HCT116 (cell line): ENCODE results near the gene COA8. TPM values are rescaled to one million over a fixed set of nuclear protein-coding genes. Genes with fewer than 3 reads are reported as not detected.
A peak's percentile ranks its signal among the peaks of the same experiment; 100 is the strongest.

Source experiments
- ATAC-seq: fragments of 200-7000 bp; cut with Tn5 transposase; 2 replicates; pipeline ENCODE4 v1.9.1; 2020; ENCODE audit warnings: mild to moderate bottlenecking, moderate library complexity
- BruUV-seq: library from RNA; stranded (reverse); fragments of 400-500 nt; replicated peaks from 2 replicates; lab custom pipeline; 2021; lab: Mats Ljungman, UMichigan
- CTCF ChIA-PET: fragments of 300-600 bp; sonication (Branson Sonifier 250); formaldehyde crosslinking; loops from one replicate; lab custom pipeline; 2021; ENCODE audit warnings: antibody characterized with exemption; lab: Charles Lee
- POLR2A ChIA-PET: fragments of 300-600, 350-600 bp; sonication (Branson Sonifier 250); formaldehyde crosslinking; loops from one replicate; lab custom pipeline; 2021; ENCODE audit warnings: antibody characterized with exemption; lab: Charles Lee
- RAD21 ChIA-PET, 2 experiments: fragments of 300-600 bp; sonication (Branson Sonifier 250); formaldehyde crosslinking; loops; one replicate each; lab custom pipeline; 2023; ENCODE audit warnings: low total read pairs in 2 of 2; ENCODE audit not compliant: uncharacterized antibody in 2 of 2, unreplicated experiment in 2 of 2, low non-redundant PET in 1 of 2; lab: Charles Lee
- DNase-seq: peaks from one replicate; pipeline ENCODE4 v3.0.0-alpha.2; 2010; ENCODE audit warnings: low read depth, low spot score
- H2AFZ ChIP-seq: fragments of 200-600 bp; shearing (Covaris generic), sonication (generic); 2 replicates; pipeline ENCODE4 v1.6.1; 2017; ENCODE audit warnings: low read depth, mixed run types, mixed read lengths, antibody characterized with exemption, low read length; ENCODE audit not compliant: poor library complexity, severe bottlenecking
- H3K27ac ChIP-seq: 2 replicates; pipeline ENCODE4 v1.5.1; 2012; ENCODE audit warnings: low read depth, low read length
- H3K27me3 ChIP-seq: fragments of 200-600 bp; sonication (generic); 2 replicates; pipeline ENCODE4 v1.6.1; 2016; ENCODE audit warnings: mixed run types, low read length, mixed read lengths; ENCODE audit not compliant: insufficient read depth
- H3K36me3 ChIP-seq, 2 experiments: fragments of 200-500 bp in 1 of 2; fragments of 200-600 bp in 1 of 2; sonication (Bioruptor generic) in 1 of 2; sonication (generic) in 1 of 2; 2 replicates each; pipeline versions ENCODE4 v1.5.1 to v1.6.1; 2014 to 2016; ENCODE audit warnings: low read length in 2 of 2, inconsistent platforms in 1 of 2, mixed read lengths in 1 of 2, mixed run types in 1 of 2; ENCODE audit not compliant: insufficient read depth in 2 of 2, control insufficient read depth in 1 of 2
- H3K4me1 ChIP-seq, 2 experiments: fragments of 200-600 bp in 1 of 2; sonication (generic) in 1 of 2; 2 replicates each; pipeline versions ENCODE4 v1.5.1 to v1.6.1; 2012 to 2017; ENCODE audit warnings: low read length in 2 of 2, inconsistent platforms in 1 of 2, mild to moderate bottlenecking in 1 of 2, mixed read lengths in 1 of 2, mixed run types in 1 of 2, moderate library complexity in 1 of 2; ENCODE audit not compliant: insufficient read depth in 2 of 2, control insufficient read depth in 1 of 2
- H3K4me2 ChIP-seq: fragments of 200-600 bp; sonication (generic); 2 replicates; pipeline ENCODE4 v1.6.1; 2017; ENCODE audit warnings: mixed run types, low read length, mixed read lengths
- H3K4me3 ChIP-seq, 2 experiments: fragments of 200-600 bp in 1 of 2; sonication (generic) in 1 of 2; replicated peaks in 1 of 2; 2 replicates each; pipeline ENCODE4 v1.5.1; 2011 to 2016; ENCODE audit warnings: low read length in 2 of 2, control low read depth in 1 of 2, low read depth in 1 of 2, mild to moderate bottlenecking in 1 of 2, mixed read lengths in 1 of 2, mixed run types in 1 of 2
- H3K79me2 ChIP-seq: fragments of 200-600 bp; sonication (generic); 2 replicates; pipeline ENCODE4 v1.6.1; 2017; ENCODE audit warnings: mild to moderate bottlenecking, mixed run types, low read length, moderate library complexity, mixed read lengths; ENCODE audit not compliant: insufficient read depth
- H3K9ac ChIP-seq: fragments of 200-600 bp; sonication (generic); 2 replicates; pipeline ENCODE4 v1.6.1; 2016; ENCODE audit warnings: low read length, mixed read lengths
- H3K9me2 ChIP-seq: fragments of 200-600 bp; sonication (generic), shearing (Covaris generic); 2 replicates; pipeline ENCODE4 v1.6.1; 2017; ENCODE audit warnings: mixed run types, mild to moderate bottlenecking, moderate library complexity; ENCODE audit not compliant: insufficient read depth
- H3K9me3 ChIP-seq, 2 experiments: fragments of 200-500 bp in 1 of 2; fragments of 200-600 bp in 1 of 2; sonication (Bioruptor generic) in 1 of 2; sonication (generic) in 1 of 2; 2 replicates each; pipeline ENCODE4 v1.6.1; 2014 to 2017; ENCODE audit warnings: low read length in 2 of 2, mixed read lengths in 2 of 2, inconsistent platforms in 1 of 2, low read depth in 1 of 2, mild to moderate bottlenecking in 1 of 2, mixed run types in 1 of 2, moderate library complexity in 1 of 2; ENCODE audit not compliant: control insufficient read depth in 1 of 2, insufficient read depth in 1 of 2
- H4K20me1 ChIP-seq: fragments of 200-600 bp; sonication (generic), shearing (Covaris generic); 2 replicates; pipeline ENCODE4 v1.6.1; 2017; ENCODE audit warnings: mixed run types, mild to moderate bottlenecking, moderate library complexity; ENCODE audit not compliant: insufficient read depth
- CBX3 ChIP-seq: IDR thresholded peaks from 2 replicates; pipeline ENCODE4 v1.6.1; 2012; ENCODE audit warnings: low read depth
- CEBPB ChIP-seq: IDR thresholded peaks from 2 replicates; pipeline ENCODE4 v1.6.1; 2012; ENCODE audit warnings: low read depth
- EGR1 ChIP-seq: IDR thresholded peaks from 2 replicates; pipeline ENCODE4 v1.6.1; 2012; ENCODE audit warnings: low read depth
- ELF1 ChIP-seq: IDR thresholded peaks from 2 replicates; pipeline ENCODE4 v1.6.1; 2012; ENCODE audit warnings: low read depth, borderline replicate concordance
- EZH2 ChIP-seq: fragments of 200-600 bp; sonication (generic); IDR thresholded peaks from 2 replicates; pipeline ENCODE4 v1.6.1; 2017; ENCODE audit warnings: antibody characterized with exemption, mixed run types
- EZH2phosphoT487 ChIP-seq: fragments of 200-600 bp; IDR thresholded peaks from 2 replicates; pipeline ENCODE4 v1.6.1; 2018; ENCODE audit warnings: antibody characterized with exemption, borderline replicate concordance
- FOSL1 ChIP-seq: IDR thresholded peaks from 2 replicates; pipeline ENCODE4 v1.6.1; 2012; ENCODE audit warnings: low read depth
- JUND ChIP-seq: IDR thresholded peaks from 2 replicates; pipeline ENCODE4 v1.6.1; 2012
- MAX ChIP-seq: IDR thresholded peaks from 2 replicates; pipeline ENCODE4 v1.6.1; 2012
- POLR2A ChIP-seq: IDR thresholded peaks from 2 replicates; pipeline ENCODE4 v1.7.0; 2011; ENCODE audit warnings: borderline replicate concordance; ENCODE audit not compliant: insufficient read depth, insufficient read length; ENCODE audit errors: extremely low read depth
- POLR2AphosphoS5 ChIP-seq: IDR thresholded peaks from 2 replicates; pipeline ENCODE4 v1.6.1; 2011; ENCODE audit warnings: mild to moderate bottlenecking, low read depth, low read length, moderate library complexity
- RAD21 ChIP-seq: IDR thresholded peaks from 2 replicates; pipeline ENCODE4 v1.6.1; 2012; ENCODE audit warnings: low read depth, mild to moderate bottlenecking
- REST ChIP-seq: IDR thresholded peaks from 2 replicates; pipeline ENCODE4 v1.6.1; 2012; ENCODE audit warnings: low read depth
- SP1 ChIP-seq: IDR thresholded peaks from 2 replicates; pipeline ENCODE4 v1.6.1; 2012; ENCODE audit warnings: low read depth
- SRF ChIP-seq: IDR thresholded peaks from 2 replicates; pipeline ENCODE4 v1.6.1; 2012; ENCODE audit warnings: low read depth
- YY1 ChIP-seq: IDR thresholded peaks from 2 replicates; pipeline ENCODE4 v1.6.1; 2011; ENCODE audit warnings: low read length, low read depth, moderate library complexity, mild to moderate bottlenecking; ENCODE audit not compliant: insufficient replicate concordance; ENCODE audit errors: extremely low read depth
- ZFX ChIP-seq: fragments of 450-650 bp; IDR thresholded peaks from 2 replicates; pipeline ENCODE4 v1.6.1; 2017
- intact Hi-C: fragments of 100-400 bp; cut with micrococcal nuclease; formaldehyde crosslinking; loops from 2 replicates; pipeline ENCODE4 v1.10.0; 2022
- total RNA-seq: library from RNA; stranded (reverse); gene quantifications from one replicate; pipeline ENCODE4 v1.2.1, GENCODE V29; 2021; ENCODE audit not compliant: unreplicated experiment
- TF ChIP-seq, protein P1 (sequence below), 3 experiments: fragments of 200-600 bp in 1 of 3; sonication (generic) in 1 of 3; IDR thresholded peaks in 2 of 3; conservative IDR thresholded peaks in 1 of 3; 2 replicates each; pipeline ENCODE4 v1.5.1; 2012 to 2017; ENCODE audit warnings: low read depth in 2 of 3, low read length in 2 of 3, antibody characterized with exemption in 1 of 3, borderline replicate concordance in 1 of 3, control low read depth in 1 of 3, mild to moderate bottlenecking in 1 of 3, mixed read lengths in 1 of 3, mixed run types in 1 of 3, moderate library complexity in 1 of 3; ENCODE audit not compliant: insufficient read depth in 1 of 3
- TF ChIP-seq, protein P2 (sequence below): IDR thresholded peaks from 2 replicates; pipeline ENCODE4 v1.6.1; 2011; ENCODE audit warnings: mild to moderate bottlenecking, low read length, moderate library complexity; ENCODE audit not compliant: insufficient replicate concordance; ENCODE audit errors: extremely low read depth

COA8 gene
- total RNA-seq, 1 experiment from 2014 or later: 29.4 TPM

DNA sequence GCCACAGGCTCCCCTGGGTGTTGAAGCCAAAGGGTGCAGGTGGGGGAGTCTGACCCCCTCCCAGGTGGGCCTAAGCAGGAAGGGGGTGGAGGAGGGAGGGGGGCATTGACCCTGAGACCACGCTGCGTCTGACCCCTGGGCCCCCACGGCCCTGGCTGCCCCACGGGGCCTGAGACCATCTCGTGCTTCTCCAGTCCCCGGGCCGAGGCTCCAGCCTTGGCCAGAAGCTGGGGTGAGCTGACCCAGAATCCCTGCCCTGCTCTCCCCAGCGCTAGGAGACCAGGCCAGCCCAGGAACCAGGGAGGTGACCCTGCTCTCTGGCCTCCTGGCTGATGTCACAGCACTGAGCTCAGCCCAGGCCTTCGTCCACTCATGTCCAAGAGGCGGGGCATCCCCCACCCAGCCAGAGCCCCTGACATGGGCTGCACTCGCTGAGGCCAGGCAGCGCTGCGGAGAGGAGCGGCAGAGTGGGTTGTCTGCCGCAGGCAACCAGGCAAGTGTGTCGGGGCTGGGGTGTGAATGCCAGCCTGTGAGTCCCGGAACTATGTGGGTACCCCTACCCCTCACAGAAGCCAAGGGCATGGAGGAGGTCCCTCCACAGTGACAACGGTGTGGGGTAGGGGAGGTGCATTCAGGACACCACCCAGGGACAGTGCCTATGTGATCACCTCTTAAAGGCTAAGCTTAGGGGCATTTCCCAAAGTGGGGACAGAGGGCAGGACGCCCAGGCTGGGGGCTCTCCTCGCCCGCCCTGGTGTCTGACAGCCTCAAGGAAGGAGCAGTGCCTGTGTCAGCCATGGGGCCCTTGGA lies 27.5 kb upstream of the COA8 start:
- no peak overlapping the region for H3K27ac ChIP-seq
- no peaks in the 10 kb centered on the region for H3K9me3 ChIP-seq
- no peak overlapping the region for H3K4me2 ChIP-seq
- no peak for TF ChIP-seq CBX3
- TF ChIP-seq, protein P1, sequence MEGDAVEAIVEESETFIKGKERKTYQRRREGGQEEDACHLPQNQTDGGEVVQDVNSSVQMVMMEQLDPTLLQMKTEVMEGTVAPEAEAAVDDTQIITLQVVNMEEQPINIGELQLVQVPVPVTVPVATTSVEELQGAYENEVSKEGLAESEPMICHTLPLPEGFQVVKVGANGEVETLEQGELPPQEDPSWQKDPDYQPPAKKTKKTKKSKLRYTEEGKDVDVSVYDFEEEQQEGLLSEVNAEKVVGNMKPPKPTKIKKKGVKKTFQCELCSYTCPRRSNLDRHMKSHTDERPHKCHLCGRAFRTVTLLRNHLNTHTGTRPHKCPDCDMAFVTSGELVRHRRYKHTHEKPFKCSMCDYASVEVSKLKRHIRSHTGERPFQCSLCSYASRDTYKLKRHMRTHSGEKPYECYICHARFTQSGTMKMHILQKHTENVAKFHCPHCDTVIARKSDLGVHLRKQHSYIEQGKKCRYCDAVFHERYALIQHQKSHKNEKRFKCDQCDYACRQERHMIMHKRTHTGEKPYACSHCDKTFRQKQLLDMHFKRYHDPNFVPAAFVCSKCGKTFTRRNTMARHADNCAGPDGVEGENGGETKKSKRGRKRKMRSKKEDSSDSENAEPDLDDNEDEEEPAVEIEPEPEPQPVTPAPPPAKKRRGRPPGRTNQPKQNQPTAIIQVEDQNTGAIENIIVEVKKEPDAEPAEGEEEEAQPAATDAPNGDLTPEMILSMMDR (IDR thresholded peaks at IDR 0.05 in 2 of 3, conservative IDR thresholded peaks at IDR 0.05 in 1 of 3; ENCODE audit: borderline replicate concordance in 1 of 3, insufficient read depth in 1 of 3, low read depth in 2 of 3, low read length in 2 of 3): no peak
- no peak for TF ChIP-seq CEBPB
- TF ChIP-seq REST: no peak
- TF ChIP-seq ZFX: no peak
- no peak for TF ChIP-seq MAX
- no peak for TF ChIP-seq POLR2AphosphoS5
- TF ChIP-seq EZH2phosphoT487: no peak
- no peak for TF ChIP-seq EZH2
- TF ChIP-seq JUND: no peak
- no peak for TF ChIP-seq ELF1
- no peak for TF ChIP-seq SRF
- TF ChIP-seq SP1: no peak
- no peak for TF ChIP-seq YY1
- no peak for TF ChIP-seq FOSL1
- TF ChIP-seq EGR1: no peak
- no peak for TF ChIP-seq POLR2A
- TF ChIP-seq RAD21: no peak
- TF ChIP-seq, protein P2, sequence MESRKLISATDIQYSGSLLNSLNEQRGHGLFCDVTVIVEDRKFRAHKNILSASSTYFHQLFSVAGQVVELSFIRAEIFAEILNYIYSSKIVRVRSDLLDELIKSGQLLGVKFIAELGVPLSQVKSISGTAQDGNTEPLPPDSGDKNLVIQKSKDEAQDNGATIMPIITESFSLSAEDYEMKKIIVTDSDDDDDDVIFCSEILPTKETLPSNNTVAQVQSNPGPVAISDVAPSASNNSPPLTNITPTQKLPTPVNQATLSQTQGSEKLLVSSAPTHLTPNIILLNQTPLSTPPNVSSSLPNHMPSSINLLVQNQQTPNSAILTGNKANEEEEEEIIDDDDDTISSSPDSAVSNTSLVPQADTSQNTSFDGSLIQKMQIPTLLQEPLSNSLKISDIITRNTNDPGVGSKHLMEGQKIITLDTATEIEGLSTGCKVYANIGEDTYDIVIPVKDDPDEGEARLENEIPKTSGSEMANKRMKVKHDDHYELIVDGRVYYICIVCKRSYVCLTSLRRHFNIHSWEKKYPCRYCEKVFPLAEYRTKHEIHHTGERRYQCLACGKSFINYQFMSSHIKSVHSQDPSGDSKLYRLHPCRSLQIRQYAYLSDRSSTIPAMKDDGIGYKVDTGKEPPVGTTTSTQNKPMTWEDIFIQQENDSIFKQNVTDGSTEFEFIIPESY: no peak
- no peaks in the 10 kb centered on the region for H3K27me3 ChIP-seq
- peaks cover 18% of the 10 kb centered on the region for H3K79me2 ChIP-seq
- no peak for DNase-seq
- no peaks in the 10 kb centered on the region for H4K20me1 ChIP-seq
- peaks cover 0 to 13% of the 10 kb centered on the region in 2 experiments; a peak in 2 of 4 replicates for H3K36me3 ChIP-seq
- no peak overlapping the region for H3K9ac ChIP-seq
- no peaks in the 10 kb centered on the region for H3K9me2 ChIP-seq
- no peak overlapping the region for H3K4me3 ChIP-seq
- ChIA-PET CTCF (no interaction called here), RAD21 (no interaction called here), POLR2A (interaction anchor here (2.8 kb wide), 1 partner anchor 14 kb away, joined by 9 read pairs; the partner anchor contains the start of gene CKB)
- BruUV-seq: TSS peak; percentile 6
- intact Hi-C loops: no loop called here
- no peak overlapping the region for H2AFZ ChIP-seq
- ATAC-seq: no peak
- H3K4me1 ChIP-seq: peaks cover 9 to 28% of the 10 kb centered on the region in 2 experiments
